A673 (cell line): ENCODE results near the gene STARD5. TPM values are rescaled to one million over a fixed set of nuclear protein-coding genes. Genes with fewer than 3 reads are reported as not detected.

Experiments
- BruUV-seq: library from RNA; stranded (reverse); fragments of 400-500 nt; replicated peaks from 2 replicates; lab custom pipeline; 2021; lab: Mats Ljungman, UMichigan
- CTCF ChIA-PET: fragments of 300-600 bp; sonication (Branson Sonifier 250); formaldehyde crosslinking; loops from one replicate; lab custom pipeline; 2022; ENCODE audit warnings: antibody characterized with exemption; lab: Charles Lee
- POLR2A ChIA-PET: fragments of 300-600 bp; sonication (Branson Sonifier 250); formaldehyde crosslinking; loops from one replicate; lab custom pipeline; 2022; ENCODE audit warnings: antibody characterized with exemption; ENCODE audit not compliant: low non-redundant PET; lab: Charles Lee
- DNase-seq: peaks from one replicate; pipeline ENCODE4 v3.0.0-alpha.2; 2015; ENCODE audit warnings: low spot score
- H3K27ac ChIP-seq: fragments of 200-600 bp; sonication (generic); 2 replicates; pipeline ENCODE4 v1.5.1; 2016; ENCODE audit warnings: mixed run types, low read depth, mild to moderate bottlenecking, mixed read lengths, antibody characterized with exemption, low read length; ENCODE audit not compliant: poor library complexity, severe bottlenecking
- H3K27me3 ChIP-seq: fragments of 200-600 bp; sonication (generic); replicated peaks from 2 replicates; pipeline ENCODE4 v1.6.1; 2017; ENCODE audit warnings: mixed run types, low read depth, mild to moderate bottlenecking, mixed read lengths, antibody characterized with exemption, low read length; ENCODE audit not compliant: insufficient read depth, poor library complexity
- H3K36me3 ChIP-seq: fragments of 200-600 bp; sonication (generic); 2 replicates; pipeline ENCODE4 v1.6.1; 2016; ENCODE audit warnings: mixed run types, mild to moderate bottlenecking, mixed read lengths, antibody characterized with exemption, low read length; ENCODE audit not compliant: insufficient read depth, poor library complexity, severe bottlenecking
- H3K4me1 ChIP-seq: fragments of 200-600 bp; sonication (generic); 2 replicates; pipeline ENCODE4 v1.6.1; 2017; ENCODE audit warnings: mixed run types, mild to moderate bottlenecking, mixed read lengths, antibody characterized with exemption, low read length; ENCODE audit not compliant: insufficient read depth, poor library complexity, severe bottlenecking
- H3K4me3 ChIP-seq: fragments of 200-600 bp; sonication (generic); 2 replicates; pipeline ENCODE4 v1.5.1; 2016; ENCODE audit warnings: low read depth, mixed run types, mild to moderate bottlenecking, mixed read lengths, low read length; ENCODE audit not compliant: poor library complexity, severe bottlenecking
- H3K9me3 ChIP-seq: fragments of 200-600 bp; sonication (generic); 2 replicates; pipeline ENCODE4 v1.6.1; 2016; ENCODE audit warnings: mixed run types, low read depth, mild to moderate bottlenecking, mixed read lengths, antibody characterized with exemption, low read length; ENCODE audit not compliant: poor library complexity, severe bottlenecking
- CTCF ChIP-seq: fragments of 300-800, 200-600 bp; sonication (generic); conservative IDR thresholded peaks from 2 replicates; pipeline ENCODE4 v1.5.1; 2017; ENCODE audit warnings: low read depth, mild to moderate bottlenecking, antibody characterized with exemption, low read length, moderate library complexity, mixed read lengths
- EZH2 ChIP-seq: fragments of 200-600 bp; sonication (generic); IDR thresholded peaks from 2 replicates; pipeline ENCODE4 v1.6.1; 2017; ENCODE audit warnings: borderline replicate concordance, low read depth, mild to moderate bottlenecking, mixed read lengths, antibody characterized with exemption, low read length; ENCODE audit not compliant: poor library complexity, severe bottlenecking
- intact Hi-C: fragments of 100-400 bp; cut with micrococcal nuclease; formaldehyde crosslinking; loops from one replicate; pipeline ENCODE4 v1.10.0; 2022; ENCODE audit not compliant: unreplicated experiment
- total RNA-seq: library from RNA; stranded (reverse); gene quantifications from 2 replicates; pipeline ENCODE4 v1.2.3, GENCODE V29; 2021

STARD5 gene
- total RNA-seq, 1 experiment from 2014 or later: 0.54 TPM

GRCh38 chr15:81330366-81331090 is 6.6 kb upstream of the STARD5 start:
- TF ChIP-seq EZH2 (no peak), CTCF (no peak)
- Histone ChIP-seq H3K27ac (no peak overlapping the region), H3K27me3 (no peaks in the 10 kb centered on the region), H3K4me1 (no peaks in the 10 kb centered on the region), H3K36me3 (no peaks in the 10 kb centered on the region), H3K9me3 (no peaks in the 10 kb centered on the region), H3K4me3 (no peak overlapping the region)
- ChIA-PET POLR2A (no interaction called here), CTCF (no interaction called here)
- no peak for DNase-seq
- intact Hi-C loops: no loop called here
- BruUV-seq: no TSS peak

GRCh38 chr15:81329446-81329845 is 5.5 kb upstream of the STARD5 start:
- ChIA-PET CTCF (no interaction called here), POLR2A (no interaction called here)
- Histone ChIP-seq H3K4me3 (no peak overlapping the region), H3K9me3 (no peaks in the 10 kb centered on the region), H3K4me1 (no peaks in the 10 kb centered on the region), H3K27me3 (no peaks in the 10 kb centered on the region), H3K27ac (no peak overlapping the region), H3K36me3 (no peaks in the 10 kb centered on the region)
- DNase-seq: no peak
- no TSS peak for BruUV-seq
- intact Hi-C loops: no loop called here
- TF ChIP-seq CTCF (no peak), EZH2 (no peak)

GRCh38 chr15:81327516-81327915 is 3.6 kb upstream of the STARD5 start:
- Histone ChIP-seq H3K27ac (no peak overlapping the region), H3K4me3 (no peak overlapping the region), H3K36me3 (no peaks in the 10 kb centered on the region), H3K9me3 (no peaks in the 10 kb centered on the region), H3K27me3 (no peaks in the 10 kb centered on the region), H3K4me1 (no peaks in the 10 kb centered on the region)
- no TSS peak for BruUV-seq
- no peak for DNase-seq
- ChIA-PET POLR2A (no interaction called here), CTCF (no interaction called here)
- intact Hi-C loops: no loop called here
- no peak for TF ChIP-seq EZH2
- TF ChIP-seq CTCF: no peak
